A549 (cell line): ENCODE data around the gene ATP6V0A1.

Experiments used
- CBX2 ChIP-seq: fragments of 200-600 bp; sonication (generic); IDR thresholded peaks from 2 replicates; pipeline ENCODE4 v1.6.1; 2016; ENCODE audit warnings: low read depth, mild to moderate bottlenecking, borderline replicate concordance
- CTCF ChIP-seq: fragments of >200 bp; sonication (Bioruptor Twin); formaldehyde crosslinking; IDR thresholded peaks from 3 replicates; pipeline ENCODE4 v1.5.1; 2016
- EHF ChIP-seq: fragments of 250-450 bp; sonication (Bioruptor Pico); IDR thresholded peaks from 2 replicates; pipeline ENCODE4 v1.5.0; 2020; ENCODE audit warnings: mild to moderate bottlenecking
- RAD21 ChIP-seq, 2 experiments: fragments of >200 bp in 1 of 2; sonication (Bioruptor Twin) in 1 of 2; formaldehyde crosslinking in 1 of 2; IDR thresholded peaks in 1 of 2; conservative IDR thresholded peaks in 1 of 2; 2 replicates in 1 of 2; 3 replicates in 1 of 2; pipeline ENCODE4 v1.6.1; 2012 to 2018; ENCODE audit warnings: inconsistent platforms in 1 of 2
- USF2 ChIP-seq: fragments of 450-650 bp; IDR thresholded peaks from 2 replicates; pipeline ENCODE4 v1.6.1; 2014; ENCODE audit warnings: antibody characterized with exemption

GRCh38 chr17:42529061-42529460 is 70.4 kb downstream of the ATP6V0A1 start:
- TF ChIP-seq USF2 (no peak), CTCF (no peak), EHF (no peak), RAD21 (conservative IDR thresholded peaks at IDR 0.05 in 1 of 2, IDR thresholded peaks at IDR 0.05 in 1 of 2) (no peak), CBX2 (no peak)
